Measurements from ENCODE around the gene JAK1.

The JAK1 gene

DNA sequence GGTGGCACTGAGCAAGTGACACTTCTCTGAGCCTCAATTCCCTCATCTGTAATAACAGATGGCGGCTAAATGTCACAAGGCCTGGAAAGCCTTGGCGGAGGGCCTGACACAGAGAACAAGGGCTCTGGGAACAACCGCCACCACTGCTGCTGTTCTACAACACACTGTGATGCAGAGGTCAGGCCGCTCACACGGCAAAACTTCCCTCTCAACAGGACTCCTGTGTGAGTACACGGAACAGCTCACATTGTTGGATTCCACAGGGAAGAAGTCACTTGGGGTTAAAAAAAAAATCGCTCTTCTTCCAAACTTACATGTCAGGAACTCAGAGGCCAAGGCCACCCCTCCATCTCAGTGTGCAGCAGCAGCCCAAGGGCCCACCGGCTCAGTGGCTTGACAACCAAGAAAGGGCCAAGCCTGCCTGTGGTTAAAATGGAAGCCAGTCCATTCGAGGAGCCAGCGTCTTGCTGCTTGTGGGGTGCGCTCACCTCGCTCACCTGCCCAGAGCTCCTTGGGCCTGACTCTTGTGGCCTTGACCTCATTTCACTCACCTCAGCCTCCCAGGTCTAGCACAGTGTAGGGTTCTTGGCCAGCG lies 120.4 kb downstream of the JAK1 start:
- TF ChIP-seq, protein P1, sequence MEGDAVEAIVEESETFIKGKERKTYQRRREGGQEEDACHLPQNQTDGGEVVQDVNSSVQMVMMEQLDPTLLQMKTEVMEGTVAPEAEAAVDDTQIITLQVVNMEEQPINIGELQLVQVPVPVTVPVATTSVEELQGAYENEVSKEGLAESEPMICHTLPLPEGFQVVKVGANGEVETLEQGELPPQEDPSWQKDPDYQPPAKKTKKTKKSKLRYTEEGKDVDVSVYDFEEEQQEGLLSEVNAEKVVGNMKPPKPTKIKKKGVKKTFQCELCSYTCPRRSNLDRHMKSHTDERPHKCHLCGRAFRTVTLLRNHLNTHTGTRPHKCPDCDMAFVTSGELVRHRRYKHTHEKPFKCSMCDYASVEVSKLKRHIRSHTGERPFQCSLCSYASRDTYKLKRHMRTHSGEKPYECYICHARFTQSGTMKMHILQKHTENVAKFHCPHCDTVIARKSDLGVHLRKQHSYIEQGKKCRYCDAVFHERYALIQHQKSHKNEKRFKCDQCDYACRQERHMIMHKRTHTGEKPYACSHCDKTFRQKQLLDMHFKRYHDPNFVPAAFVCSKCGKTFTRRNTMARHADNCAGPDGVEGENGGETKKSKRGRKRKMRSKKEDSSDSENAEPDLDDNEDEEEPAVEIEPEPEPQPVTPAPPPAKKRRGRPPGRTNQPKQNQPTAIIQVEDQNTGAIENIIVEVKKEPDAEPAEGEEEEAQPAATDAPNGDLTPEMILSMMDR (IDR thresholded peaks at IDR 0.05; ENCODE audit: low read depth, low read length, missing control alignments): no peak
- DNase-seq (ENCODE audit: low read depth): no peak
- no peak overlapping the region for H3K4me3 ChIP-seq (ENCODE audit: low read depth, low read length)

DNA sequence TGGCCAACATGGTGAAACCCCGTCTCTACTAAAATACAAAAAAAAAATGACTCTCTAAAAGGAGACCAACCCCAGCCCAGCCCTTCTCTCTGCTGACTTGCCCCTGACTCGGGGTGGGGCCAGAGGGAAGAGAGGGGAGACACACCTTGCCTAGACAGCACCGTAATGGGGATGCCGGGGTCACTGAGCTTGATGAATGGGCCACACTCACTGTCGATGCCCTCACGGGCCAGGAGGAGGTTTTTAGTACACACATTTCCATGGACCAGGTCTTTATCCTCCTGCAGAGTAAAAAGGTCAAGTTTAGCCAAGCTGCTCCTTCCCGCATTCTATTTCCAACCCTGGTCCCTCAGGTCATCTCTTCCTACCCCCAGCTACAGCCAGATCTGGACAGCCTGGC lies 121.7 kb downstream of the JAK1 start:
- H3K4me3 ChIP-seq (ENCODE audit: low read depth, low read length): no peak overlapping the region
- TF ChIP-seq, protein P1 (IDR thresholded peaks at IDR 0.05; ENCODE audit: low read depth, low read length, missing control alignments): no peak
- no peak for DNase-seq (ENCODE audit: low read depth)

DNA sequence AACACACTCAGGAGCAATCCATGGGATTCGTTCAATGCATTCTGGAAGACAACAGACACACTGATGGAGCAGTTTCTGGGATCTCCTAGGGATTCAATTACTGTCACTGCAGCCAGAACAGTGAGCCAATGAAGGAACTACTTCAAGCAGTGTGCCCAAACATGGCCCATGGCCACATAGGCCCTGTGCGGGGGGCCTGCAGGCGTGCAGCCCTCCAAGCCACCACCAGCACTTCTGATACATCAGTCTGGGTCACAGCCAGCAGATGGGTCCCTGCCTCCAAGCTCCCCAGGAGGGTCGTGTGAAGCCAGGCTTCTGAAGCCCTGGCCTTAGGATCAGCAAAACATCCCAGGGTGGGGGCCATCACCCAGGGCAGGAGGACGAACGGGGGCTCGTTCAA lies 122.2 kb downstream of the JAK1 start:
- DNase-seq (ENCODE audit: low read depth): no peak
- H3K4me3 ChIP-seq (ENCODE audit: low read depth, low read length): no peak overlapping the region
- TF ChIP-seq, protein P1 (IDR thresholded peaks at IDR 0.05; ENCODE audit: low read depth, low read length, missing control alignments): no peak

DNA sequence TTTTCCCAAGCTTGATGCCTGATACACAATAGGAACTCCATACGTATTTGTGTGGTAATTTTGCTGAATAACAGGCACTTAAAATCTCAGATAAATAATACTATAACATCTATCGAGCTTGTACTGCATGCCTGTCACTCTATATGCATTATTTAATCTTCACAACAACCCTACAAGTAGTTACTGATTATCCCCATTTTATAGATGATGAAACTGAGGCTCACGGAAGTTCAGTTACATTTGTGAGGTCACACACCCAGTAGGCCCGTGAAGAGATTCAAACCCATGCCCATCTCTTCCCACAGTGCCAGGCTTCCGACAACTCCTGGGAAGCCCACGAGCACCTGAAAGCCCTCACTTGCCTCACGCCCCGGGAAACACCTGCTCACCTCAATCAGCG lies 122.7 kb downstream of the JAK1 start:
- DNase-seq (ENCODE audit: low read depth): no peak
- TF ChIP-seq, protein P1 (IDR thresholded peaks at IDR 0.05; ENCODE audit: low read depth, low read length, missing control alignments): no peak
- no peak overlapping the region for H3K4me3 ChIP-seq (ENCODE audit: low read depth, low read length)

DNA sequence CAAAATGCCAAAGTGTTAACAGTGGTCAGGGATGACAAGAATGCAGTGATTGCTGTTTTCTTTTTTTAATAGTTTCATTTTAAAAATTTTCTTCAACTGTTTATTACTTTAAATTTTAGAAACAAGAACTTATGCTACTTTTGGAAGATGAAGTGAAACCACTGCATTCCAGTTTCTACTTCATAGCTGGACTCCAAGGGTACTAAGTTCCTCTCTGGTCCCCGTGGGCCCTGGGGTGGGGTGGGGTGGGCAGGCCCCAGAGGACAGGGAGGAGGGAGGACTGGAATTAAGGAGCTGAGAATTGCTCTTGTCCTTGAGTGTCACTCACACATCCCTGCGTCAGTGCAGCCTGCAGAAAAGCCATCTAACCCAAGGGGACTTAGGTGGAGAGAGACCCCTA lies 124.1 kb downstream of the JAK1 start:
- no peak overlapping the region for H3K4me3 ChIP-seq (ENCODE audit: low read depth, low read length)
- DNase-seq (ENCODE audit: low read depth): no peak

DNA sequence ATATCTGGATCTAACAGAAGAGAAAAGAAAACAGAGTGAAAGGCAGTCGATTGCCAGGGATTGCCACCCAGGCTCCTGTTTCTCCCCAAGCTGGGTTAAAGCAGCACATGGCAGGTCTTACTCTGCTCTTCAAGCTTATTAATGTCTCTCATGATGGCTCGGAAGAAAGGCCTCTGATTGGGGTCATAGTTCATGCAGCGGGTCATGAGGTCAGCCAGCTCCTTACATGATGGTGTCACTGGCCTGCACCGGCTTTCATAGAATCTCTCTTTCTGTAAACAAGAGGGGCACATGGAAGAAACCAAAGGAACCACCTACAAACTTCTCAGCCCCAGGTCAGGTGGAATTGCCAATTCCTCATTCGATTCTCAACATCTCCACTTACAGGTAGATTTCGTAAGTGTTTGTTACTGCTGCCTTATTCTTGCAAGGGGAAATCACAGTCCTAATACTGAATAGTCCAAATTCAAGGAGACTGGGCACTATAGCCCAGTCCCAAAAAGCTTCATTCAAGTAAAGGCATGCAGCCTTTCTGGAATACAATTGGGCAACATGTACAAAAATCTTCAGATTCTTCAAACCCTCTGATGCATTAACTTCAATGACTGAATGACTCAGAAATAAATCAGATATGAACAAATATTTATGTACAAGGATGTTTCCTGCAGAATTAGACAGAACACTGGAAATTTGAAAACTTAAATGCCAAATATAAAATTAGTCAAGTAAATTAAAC lies 124.9 kb downstream of the JAK1 start:
- no peak overlapping the region for H3K4me3 ChIP-seq (ENCODE audit: low read depth, low read length)
- TF ChIP-seq, protein P1 (IDR thresholded peaks at IDR 0.05; ENCODE audit: low read depth, low read length, missing control alignments): no peak
- DNase-seq (ENCODE audit: low read depth): no peak

More for the DNA sequence above, 124.1 kb downstream of the JAK1 start:
- TF ChIP-seq, protein P1 (IDR thresholded peaks at IDR 0.05; ENCODE audit: low read depth, low read length, missing control alignments): no peak
